ENCODE data around the gene GART.
"Not testable (repeated sequence)": the region's sequence is repeated elsewhere in the genome, so short reads cannot be mapped to it uniquely, and the experiment has no call there.

GART gene

DNA sequence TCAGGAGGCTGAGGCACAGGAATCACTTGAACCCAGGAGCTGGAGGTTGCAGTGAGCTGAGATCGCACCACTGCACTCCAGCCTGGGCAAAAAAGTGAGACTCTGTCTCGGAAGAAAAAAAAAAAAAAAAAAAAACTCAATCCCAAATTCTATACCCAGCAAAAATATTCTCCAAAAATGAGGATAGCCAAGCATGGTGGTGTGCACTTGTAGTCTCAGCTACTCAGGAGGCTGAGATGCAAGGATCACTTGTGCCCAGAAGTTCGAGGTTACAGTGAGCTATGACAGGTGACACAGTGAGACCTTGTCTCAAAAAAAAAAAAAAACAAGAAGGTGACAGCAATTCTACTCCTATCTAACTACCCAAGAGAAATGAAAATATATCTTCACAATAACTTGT, 68.6 kb downstream of the GART start:
- no peak for DNase-seq (ENCODE audit: low read depth in 2 of 2)

DNA sequence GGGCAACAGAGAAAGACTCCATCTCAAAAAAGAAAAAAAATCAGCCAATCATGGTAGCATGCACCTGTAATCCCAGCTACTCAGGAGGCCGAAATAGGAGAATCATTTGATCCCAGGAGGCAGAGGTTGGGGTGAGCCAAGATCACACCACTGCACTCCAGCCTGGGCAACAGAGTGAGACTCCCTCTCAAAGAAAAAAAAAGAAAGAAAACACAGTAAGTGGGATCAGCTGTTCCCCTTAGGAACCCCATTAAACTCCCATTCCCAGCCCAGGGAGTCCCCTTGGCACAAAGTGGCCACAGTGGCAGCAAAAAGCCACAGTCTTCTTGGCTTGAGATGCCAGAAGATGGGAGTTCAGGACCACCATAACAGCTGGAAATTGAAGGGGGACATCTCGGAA, 71.2 kb downstream of the GART start:
- no peak for DNase-seq (ENCODE audit: low read depth in 2 of 2)

DNA sequence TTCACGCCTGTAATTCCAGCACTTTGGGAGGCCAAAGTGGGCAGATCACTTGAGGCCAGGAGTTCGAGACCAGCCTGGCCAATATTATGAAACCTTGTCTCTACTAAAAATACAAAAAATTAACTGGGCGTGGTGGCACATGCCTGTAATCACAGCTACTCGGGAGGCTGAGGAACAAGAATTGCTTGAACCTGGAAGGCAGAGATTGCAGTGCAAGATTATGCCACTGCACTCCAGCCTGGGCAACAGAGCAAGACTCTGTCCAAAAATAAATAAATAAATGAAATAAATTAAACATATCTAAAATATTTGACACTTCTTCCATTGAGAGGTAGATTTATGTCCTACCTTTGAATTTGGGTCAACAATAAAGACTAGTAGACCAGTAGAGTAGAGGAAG, 72.7 kb downstream of the GART start:
- not testable (repeated sequence) for DNase-seq (ENCODE audit: low read depth in 2 of 2)

DNA sequence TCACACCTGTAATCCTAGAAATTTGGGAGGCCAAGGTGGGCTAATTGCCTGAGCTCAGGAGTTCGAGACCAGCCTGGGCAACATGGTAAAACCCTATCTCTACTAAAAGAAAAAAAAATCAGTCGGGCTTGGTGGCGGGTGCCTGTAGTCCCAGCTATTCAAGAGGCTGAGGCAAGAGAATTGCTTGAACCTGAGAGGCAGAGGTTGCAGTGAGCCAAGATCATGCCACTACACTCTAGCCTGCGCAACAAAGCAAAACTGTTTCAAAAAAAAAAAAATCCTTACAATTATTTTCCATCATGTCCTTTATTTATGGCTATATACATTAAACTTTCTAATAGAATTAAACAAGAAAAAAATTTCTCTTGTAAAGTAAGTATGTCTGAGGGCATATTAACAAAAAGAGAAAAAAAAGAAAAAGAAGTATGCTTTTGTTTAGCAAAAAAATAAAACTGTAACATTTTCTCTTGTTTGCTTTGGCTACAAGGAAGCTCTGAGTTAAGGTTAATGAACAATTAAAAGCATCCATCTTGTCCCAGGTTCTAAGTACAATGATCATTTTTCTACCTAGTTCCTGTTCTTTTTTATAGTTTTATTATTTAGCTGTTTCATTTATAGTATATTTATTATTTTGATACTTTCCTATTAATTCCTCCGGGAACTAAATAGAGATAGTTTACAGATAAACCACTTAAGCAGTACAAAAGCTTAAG, 80.2 kb downstream of the GART start:
- DNase-seq (ENCODE audit: low read depth in 2 of 2), result no peak

DNA sequence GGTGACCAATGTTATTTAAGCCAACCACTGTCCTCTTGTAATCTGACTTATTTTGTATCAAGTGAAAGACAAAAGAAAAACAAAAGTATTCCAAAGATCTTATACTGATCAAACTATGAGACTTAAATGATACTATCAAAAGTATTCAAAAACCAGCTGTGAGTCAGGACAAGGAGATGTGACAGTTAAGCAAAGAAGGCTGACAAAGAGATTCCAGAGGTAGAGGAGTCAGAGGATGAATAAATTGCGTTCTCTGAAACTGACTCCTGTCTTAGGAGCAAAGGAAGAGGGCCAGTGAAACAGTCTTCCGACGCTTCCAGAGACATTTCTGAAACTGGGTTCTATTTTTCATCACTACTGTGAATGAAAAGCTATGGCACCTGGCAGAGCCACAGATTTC, 83.1 kb downstream of the GART start:
- no peak for DNase-seq (ENCODE audit: low read depth in 2 of 2)

DNA sequence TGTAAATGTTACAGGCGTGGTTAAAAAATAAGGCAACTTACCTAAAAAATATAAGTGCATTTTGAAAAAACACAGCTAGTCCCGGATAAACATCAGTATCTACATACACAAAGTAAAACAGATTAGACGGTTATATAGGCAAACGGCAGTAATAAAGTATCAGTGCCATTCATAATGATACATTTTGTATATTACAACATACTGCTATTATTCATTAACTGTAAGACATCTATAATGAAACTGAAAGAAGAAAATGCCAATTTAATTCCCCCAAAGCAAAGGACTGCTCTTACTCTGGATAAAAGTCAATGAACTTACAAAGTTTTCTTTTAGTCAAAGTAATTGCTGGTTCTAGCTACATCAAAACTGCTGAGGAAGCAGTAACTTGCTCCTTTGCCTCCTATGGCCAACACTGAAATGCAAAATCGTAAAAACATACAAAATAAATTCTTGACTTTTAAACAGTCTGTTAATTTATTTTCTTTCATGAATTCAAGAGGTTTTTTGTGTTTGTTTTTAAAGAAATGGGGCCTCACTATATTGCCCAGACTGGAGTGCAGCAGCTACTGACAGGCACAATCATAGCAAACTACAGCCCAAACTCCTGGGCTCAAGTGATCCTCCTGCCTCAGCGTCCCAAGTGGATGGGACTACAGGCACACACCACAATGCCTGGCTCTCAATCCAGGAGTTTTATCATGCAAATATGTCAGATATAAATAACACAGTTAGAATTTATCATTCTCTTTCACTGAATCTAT, 86.1 kb downstream of the GART start:
- DNase-seq (ENCODE audit: low read depth in 2 of 2), result no peak
